Measurements from ENCODE around the gene KRT1. TPM values are rescaled to one million over a fixed set of nuclear protein-coding genes. Genes with fewer than 3 reads are reported as not detected.

The KRT1 gene
- polyA plus RNA-seq, 2 of the 4 experiments (the other 2 are of a cell fraction) = not detected

DNA sequence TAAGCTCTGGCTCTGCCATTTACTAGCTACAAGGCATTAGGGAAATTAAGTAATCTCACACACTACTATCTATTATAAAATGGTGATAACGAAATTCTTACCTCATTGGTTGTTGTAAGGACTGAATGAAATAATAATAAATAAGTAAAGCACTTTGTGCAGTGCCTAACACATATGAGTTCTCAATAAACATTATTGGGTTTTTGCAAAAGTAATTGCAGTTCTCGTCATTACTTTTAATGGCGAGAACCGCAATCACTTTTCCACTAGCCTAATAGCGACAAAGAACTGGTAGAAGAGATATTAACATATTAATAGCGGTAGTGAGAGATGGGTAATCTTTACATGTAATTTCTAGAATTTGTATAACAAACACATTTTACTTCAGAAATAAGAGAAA lies 13.9 kb upstream of the KRT1 start (continued):
- TF ChIP-seq, protein P1, sequence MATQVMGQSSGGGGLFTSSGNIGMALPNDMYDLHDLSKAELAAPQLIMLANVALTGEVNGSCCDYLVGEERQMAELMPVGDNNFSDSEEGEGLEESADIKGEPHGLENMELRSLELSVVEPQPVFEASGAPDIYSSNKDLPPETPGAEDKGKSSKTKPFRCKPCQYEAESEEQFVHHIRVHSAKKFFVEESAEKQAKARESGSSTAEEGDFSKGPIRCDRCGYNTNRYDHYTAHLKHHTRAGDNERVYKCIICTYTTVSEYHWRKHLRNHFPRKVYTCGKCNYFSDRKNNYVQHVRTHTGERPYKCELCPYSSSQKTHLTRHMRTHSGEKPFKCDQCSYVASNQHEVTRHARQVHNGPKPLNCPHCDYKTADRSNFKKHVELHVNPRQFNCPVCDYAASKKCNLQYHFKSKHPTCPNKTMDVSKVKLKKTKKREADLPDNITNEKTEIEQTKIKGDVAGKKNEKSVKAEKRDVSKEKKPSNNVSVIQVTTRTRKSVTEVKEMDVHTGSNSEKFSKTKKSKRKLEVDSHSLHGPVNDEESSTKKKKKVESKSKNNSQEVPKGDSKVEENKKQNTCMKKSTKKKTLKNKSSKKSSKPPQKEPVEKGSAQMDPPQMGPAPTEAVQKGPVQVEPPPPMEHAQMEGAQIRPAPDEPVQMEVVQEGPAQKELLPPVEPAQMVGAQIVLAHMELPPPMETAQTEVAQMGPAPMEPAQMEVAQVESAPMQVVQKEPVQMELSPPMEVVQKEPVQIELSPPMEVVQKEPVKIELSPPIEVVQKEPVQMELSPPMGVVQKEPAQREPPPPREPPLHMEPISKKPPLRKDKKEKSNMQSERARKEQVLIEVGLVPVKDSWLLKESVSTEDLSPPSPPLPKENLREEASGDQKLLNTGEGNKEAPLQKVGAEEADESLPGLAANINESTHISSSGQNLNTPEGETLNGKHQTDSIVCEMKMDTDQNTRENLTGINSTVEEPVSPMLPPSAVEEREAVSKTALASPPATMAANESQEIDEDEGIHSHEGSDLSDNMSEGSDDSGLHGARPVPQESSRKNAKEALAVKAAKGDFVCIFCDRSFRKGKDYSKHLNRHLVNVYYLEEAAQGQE (IDR thresholded peaks at IDR 0.05) = no peak
- TF ChIP-seq, protein P2, sequence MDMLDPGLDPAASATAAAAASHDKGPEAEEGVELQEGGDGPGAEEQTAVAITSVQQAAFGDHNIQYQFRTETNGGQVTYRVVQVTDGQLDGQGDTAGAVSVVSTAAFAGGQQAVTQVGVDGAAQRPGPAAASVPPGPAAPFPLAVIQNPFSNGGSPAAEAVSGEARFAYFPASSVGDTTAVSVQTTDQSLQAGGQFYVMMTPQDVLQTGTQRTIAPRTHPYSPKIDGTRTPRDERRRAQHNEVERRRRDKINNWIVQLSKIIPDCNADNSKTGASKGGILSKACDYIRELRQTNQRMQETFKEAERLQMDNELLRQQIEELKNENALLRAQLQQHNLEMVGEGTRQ (IDR thresholded peaks at IDR 0.05) = no peak
- TF ChIP-seq RARB (CRISPR knock-in tag; IDR thresholded peaks at IDR 0.05) (no peak), POLR2A (IDR thresholded peaks at IDR 0.05; ENCODE audit: low read length) (no peak), MAFK (IDR thresholded peaks at IDR 0.05; ENCODE audit: partially characterized antibody) (no peak), FOSL2 (IDR thresholded peaks at IDR 0.05) (no peak), FOSL2 (CRISPR knock-in tag; IDR thresholded peaks at IDR 0.05) (no peak), FOXS1 (CRISPR knock-in tag; IDR thresholded peaks at IDR 0.05) (no peak)

DNA sequence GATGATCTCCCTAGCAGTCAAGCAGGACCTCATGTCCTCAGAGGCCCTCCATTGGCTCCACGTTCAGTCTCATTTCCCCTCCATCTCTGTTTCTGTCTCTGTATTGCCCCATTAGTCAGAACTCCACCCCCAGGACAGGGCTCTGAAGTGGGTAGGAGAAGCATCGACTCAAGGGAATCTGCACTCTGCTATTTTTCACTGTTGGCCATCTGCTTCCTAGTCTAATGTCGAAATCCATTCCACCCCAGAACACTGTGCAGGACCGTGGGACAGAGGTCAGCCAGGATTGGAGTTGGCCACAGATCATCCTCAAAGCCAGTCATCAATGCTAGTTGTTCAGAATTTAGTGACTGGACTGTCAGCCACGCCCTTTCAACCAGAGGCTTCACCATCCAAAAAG lies 13.1 kb upstream of the KRT1 start:
- POLR2A ChIA-PET = no interaction called here
- FAIRE-seq = no peak
- CTCF ChIA-PET = interaction anchor here (2.3 kb wide), 1 partner anchor 172 kb away, joined by 9 read pairs; no protein-coding TSS in a partner anchor

DNA sequence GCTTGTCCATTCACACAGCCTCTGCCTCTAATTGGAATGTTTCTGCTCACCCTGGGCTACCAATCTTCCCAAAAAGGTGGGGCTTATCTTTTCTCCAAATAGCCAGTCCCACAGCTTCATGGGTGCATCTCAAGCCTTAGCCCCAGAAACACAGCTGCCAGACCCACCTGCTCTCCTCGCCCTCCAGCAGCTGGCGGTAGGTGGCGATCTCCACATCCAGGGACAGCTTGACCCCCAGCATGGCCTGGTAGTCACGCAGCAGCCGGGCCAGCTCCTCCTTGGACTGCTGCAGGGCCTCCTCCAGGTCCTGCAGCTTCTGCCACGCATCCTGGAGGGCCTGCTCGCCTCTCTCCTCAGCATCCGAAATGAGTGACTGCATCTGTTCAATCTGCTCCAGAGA lies 12.0 kb upstream of the KRT1 start:
- Histone ChIP-seq H3K4me3 (no peak overlapping the region), H3K9me3 (no peaks in the 10 kb centered on the region), H3K27ac (no peak overlapping the region), H3K4me1 (no peaks in the 10 kb centered on the region), H3K4me2 (no peak overlapping the region)
- peak; percentile 30 to 81; a peak in 4 of 6 replicates for ATAC-seq
- peak in 1 of 2 experiments; percentile 36 for DNase-seq (ENCODE audit: low read depth in 1 of 2, low spot score in 1 of 2)
- WGBS (ENCODE audit: missing lambda C conversion rate) = 64% methylated on average over 8 of the region's 8 CpGs
- CTCF ChIA-PET = interaction anchor here (0.9 to 2.3 kb wide), 3 partner anchors 173 to 609 kb away, joined by 3 to 9 read pairs (median 3); no protein-coding TSS in a partner anchor
- no peak for FAIRE-seq
- TF ChIP-seq, protein P3, sequence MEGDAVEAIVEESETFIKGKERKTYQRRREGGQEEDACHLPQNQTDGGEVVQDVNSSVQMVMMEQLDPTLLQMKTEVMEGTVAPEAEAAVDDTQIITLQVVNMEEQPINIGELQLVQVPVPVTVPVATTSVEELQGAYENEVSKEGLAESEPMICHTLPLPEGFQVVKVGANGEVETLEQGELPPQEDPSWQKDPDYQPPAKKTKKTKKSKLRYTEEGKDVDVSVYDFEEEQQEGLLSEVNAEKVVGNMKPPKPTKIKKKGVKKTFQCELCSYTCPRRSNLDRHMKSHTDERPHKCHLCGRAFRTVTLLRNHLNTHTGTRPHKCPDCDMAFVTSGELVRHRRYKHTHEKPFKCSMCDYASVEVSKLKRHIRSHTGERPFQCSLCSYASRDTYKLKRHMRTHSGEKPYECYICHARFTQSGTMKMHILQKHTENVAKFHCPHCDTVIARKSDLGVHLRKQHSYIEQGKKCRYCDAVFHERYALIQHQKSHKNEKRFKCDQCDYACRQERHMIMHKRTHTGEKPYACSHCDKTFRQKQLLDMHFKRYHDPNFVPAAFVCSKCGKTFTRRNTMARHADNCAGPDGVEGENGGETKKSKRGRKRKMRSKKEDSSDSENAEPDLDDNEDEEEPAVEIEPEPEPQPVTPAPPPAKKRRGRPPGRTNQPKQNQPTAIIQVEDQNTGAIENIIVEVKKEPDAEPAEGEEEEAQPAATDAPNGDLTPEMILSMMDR (IDR thresholded peaks at IDR 0.05) = peak; percentile 18; the same call in 2 of the 3 replicates
- TF ChIP-seq SMC3 (IDR thresholded peaks at IDR 0.05) = peak; percentile 31; the same call in 1 of the 3 replicates
- no peak for TF ChIP-seq FOSB (CRISPR knock-in tag; IDR thresholded peaks at IDR 0.05)
- peak in 1 of 2 experiments; percentile 51; a peak in 2 of 5 replicates for TF ChIP-seq RAD21 (conservative IDR thresholded peaks at IDR 0.05 in 1 of 2, IDR thresholded peaks at IDR 0.05 in 1 of 2)
- no peak for TF ChIP-seq SREBF2 (IDR thresholded peaks at IDR 0.05)
- POLR2A ChIA-PET = no interaction called here

More for the DNA sequence above, 13.1 kb upstream of the KRT1 start:
- Histone ChIP-seq H3K27ac (no peak overlapping the region), H3K4me3 (no peak overlapping the region), H3K4me2 (no peak overlapping the region), H3K4me1 (no peaks in the 10 kb centered on the region), H3K9me3 (no peaks in the 10 kb centered on the region)
- ATAC-seq (no peak), DNase-seq (ENCODE audit: low read depth in 1 of 2, low spot score in 1 of 2) (no peak)
- TF ChIP-seq, protein P4, sequence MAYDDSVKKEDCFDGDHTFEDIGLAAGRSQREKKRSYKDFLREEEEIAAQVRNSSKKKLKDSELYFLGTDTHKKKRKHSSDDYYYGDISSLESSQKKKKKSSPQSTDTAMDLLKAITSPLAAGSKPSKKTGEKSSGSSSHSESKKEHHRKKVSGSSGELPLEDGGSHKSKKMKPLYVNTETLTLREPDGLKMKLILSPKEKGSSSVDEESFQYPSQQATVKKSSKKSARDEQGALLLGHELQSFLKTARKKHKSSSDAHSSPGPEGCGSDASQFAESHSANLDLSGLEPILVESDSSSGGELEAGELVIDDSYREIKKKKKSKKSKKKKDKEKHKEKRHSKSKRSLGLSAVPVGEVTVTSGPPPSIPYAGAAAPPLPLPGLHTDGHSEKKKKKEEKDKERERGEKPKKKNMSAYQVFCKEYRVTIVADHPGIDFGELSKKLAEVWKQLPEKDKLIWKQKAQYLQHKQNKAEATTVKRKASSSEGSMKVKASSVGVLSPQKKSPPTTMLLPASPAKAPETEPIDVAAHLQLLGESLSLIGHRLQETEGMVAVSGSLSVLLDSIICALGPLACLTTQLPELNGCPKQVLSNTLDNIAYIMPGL (CRISPR knock-in tag; IDR thresholded peaks at IDR 0.05; ENCODE audit: borderline replicate concordance) = no peak
- WGBS (ENCODE audit: missing lambda C conversion rate) = 33% methylated on average over 5 of the region's 5 CpGs
